ENCODE results near the gene TEFM.

DNA sequence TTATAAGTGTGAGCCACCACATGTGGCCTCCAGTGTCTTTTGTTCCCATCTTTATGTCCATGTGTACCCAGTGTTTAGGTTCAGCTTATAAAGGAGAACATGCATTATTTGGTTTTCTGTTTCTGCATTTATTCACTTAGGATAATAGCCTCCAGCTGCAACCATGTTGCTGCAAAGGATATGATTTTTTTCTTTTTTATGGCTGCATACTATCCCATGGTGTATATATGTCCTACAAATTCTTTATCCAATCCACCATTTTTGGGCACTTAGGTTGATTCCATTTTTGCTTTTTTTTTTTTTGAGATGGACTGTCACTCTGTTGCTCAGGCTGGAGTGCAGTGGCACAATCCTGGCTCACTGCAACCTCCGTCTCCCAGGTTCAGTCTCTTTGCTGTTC is 41.4 kb downstream of the TEFM start:
- TF ChIP-seq CTCF (IDR thresholded peaks at IDR 0.05; ENCODE audit: low read depth, low read length, poor library complexity, severe bottlenecking), result no peak
- no peak for TF ChIP-seq EZH2phosphoT487 (IDR thresholded peaks at IDR 0.05; ENCODE audit: borderline replicate concordance, low read length)

Measured in DOHH2 (cell line).